ENCODE measurements around the gene PLAAT1. TPM values are rescaled to one million over a fixed set of nuclear protein-coding genes. Genes with fewer than 3 reads are reported as not detected.

The PLAAT1 gene
- polyA plus RNA-seq, 3 donors = not detected

- H3K36me3 Mint-ChIP-seq = no peaks in the 10 kb centered on the region
- H3K27ac ChIP-seq (ENCODE audit: low read depth in 1 of 2, low read length in 2 of 2) = no peak overlapping the region
- H3K27me3 Mint-ChIP-seq (ENCODE audit: low read depth in 3 of 3) = peaks cover 17 to 34% (median 24%) of the 10 kb centered on the region in 3 donors
- no peak for DNase-seq
- 13% methylated on average over 2 of the region's 9 CpGs for WGBS (ENCODE audit: insufficient coverage)
- peaks cover 5% of the 10 kb centered on the region for H3K4me1 Mint-ChIP-seq
- H3K79me2 ChIP-seq (ENCODE audit: insufficient read depth, low read length) = no peaks in the 10 kb centered on the region
- no peak overlapping the region for H3K9ac ChIP-seq (ENCODE audit: insufficient read depth, low read length, poor library complexity, severe bottlenecking)
- peaks cover 0 to 13% of the 10 kb centered on the region in 2 donors for H3K9me3 ChIP-seq (replicated peaks in 1 of 2; ENCODE audit: control insufficient read depth in 1 of 2, insufficient read depth in 1 of 2, low read length in 2 of 2)
- H3K4me3 Mint-ChIP-seq = peak overlapping the region; percentile 39 to 82
- no peaks in the 10 kb centered on the region for H4K20me1 ChIP-seq (ENCODE audit: insufficient read depth, low read length)
- H3K27me3 ChIP-seq (ENCODE audit: control insufficient read depth in 2 of 2, insufficient read depth in 2 of 2, low read length in 2 of 2) = peaks cover 27 to 34% of the 10 kb centered on the region in 2 donors
- H3K27ac Mint-ChIP-seq = no peak overlapping the region
- H3K4me3 ChIP-seq (replicated peaks in 1 of 3; ENCODE audit: low read depth in 2 of 3, low read length in 3 of 3) = no peak overlapping the region
- H3K36me3 ChIP-seq (replicated peaks in 1 of 2; ENCODE audit: control insufficient read depth in 1 of 2, insufficient read depth in 2 of 2, low read length in 2 of 2) = no peaks in the 10 kb centered on the region
- TF ChIP-seq CTCF (IDR thresholded peaks at IDR 0.05) = no peak
- H3K9me3 Mint-ChIP-seq = peaks cover 0 to 11% (median 3%) of the 10 kb centered on the region in 7 donors
- no peak overlapping the region for H2AFZ ChIP-seq (ENCODE audit: insufficient read depth, low read depth, low read length, poor library complexity, severe bottlenecking)
- peak overlapping the region; percentile 35 for H3K4me2 ChIP-seq (replicated peaks; ENCODE audit: extremely low read depth, low read length, poor library complexity, severe bottlenecking)
- no peaks in the 10 kb centered on the region for H3K4me1 ChIP-seq (ENCODE audit: control insufficient read depth in 1 of 2, insufficient read depth in 2 of 2, low read length in 2 of 2)
- intact Hi-C loops (cut with micrococcal nuclease) = no loop called here
These were observed 579 bp upstream of the PLAAT1 start for GRCh38 chr3:193240436-193240849.

- no peak overlapping the region for H3K4me2 ChIP-seq (replicated peaks; ENCODE audit: extremely low read depth, low read length, poor library complexity, severe bottlenecking)
- H3K9ac ChIP-seq (ENCODE audit: insufficient read depth, low read length, poor library complexity, severe bottlenecking) = no peak overlapping the region
- H3K4me3 Mint-ChIP-seq = peak overlapping the region in 1 of 2 donors; percentile 80
These were observed 694 bp downstream of the PLAAT1 start for GRCh38 chr3:193241716-193242115.

More at GRCh38 chr3:193241716-193242115, 694 bp downstream of the PLAAT1 start:
- TF ChIP-seq CTCF (IDR thresholded peaks at IDR 0.05) = no peak
- Mint-ChIP-seq H3K9me3 (peaks cover 0 to 12% (median 4%) of the 10 kb centered on the region in 7 donors), H3K4me1 (peaks cover 5% of the 10 kb centered on the region), H3K27me3 (ENCODE audit: low read depth in 3 of 3) (peaks cover 17 to 34% (median 24%) of the 10 kb centered on the region in 3 donors), H3K36me3 (no peaks in the 10 kb centered on the region), H3K27ac (no peak overlapping the region)
- 91% methylated on average over 4 of the region's 11 CpGs for whole genome bisulfite sequencing (ENCODE audit: insufficient coverage)
- no peak overlapping the region for H3K27ac ChIP-seq (ENCODE audit: low read depth in 1 of 2, low read length in 2 of 2)
- no peaks in the 10 kb centered on the region for H3K79me2 ChIP-seq (ENCODE audit: insufficient read depth, low read length)
- peaks cover 27 to 34% of the 10 kb centered on the region in 2 donors for H3K27me3 ChIP-seq (ENCODE audit: control insufficient read depth in 2 of 2, insufficient read depth in 2 of 2, low read length in 2 of 2)
- H4K20me1 ChIP-seq (ENCODE audit: insufficient read depth, low read length) = no peaks in the 10 kb centered on the region
- DNase-seq = no peak
- peaks cover 0 to 13% of the 10 kb centered on the region in 2 donors for H3K9me3 ChIP-seq (replicated peaks in 1 of 2; ENCODE audit: control insufficient read depth in 1 of 2, insufficient read depth in 1 of 2, low read length in 2 of 2)
- intact Hi-C loops (cut with micrococcal nuclease) = no loop called here
- H3K4me1 ChIP-seq (ENCODE audit: control insufficient read depth in 1 of 2, insufficient read depth in 2 of 2, low read length in 2 of 2) = no peaks in the 10 kb centered on the region
- H2AFZ ChIP-seq (ENCODE audit: insufficient read depth, low read depth, low read length, poor library complexity, severe bottlenecking) = no peak overlapping the region
- no peaks in the 10 kb centered on the region for H3K36me3 ChIP-seq (replicated peaks in 1 of 2; ENCODE audit: control insufficient read depth in 1 of 2, insufficient read depth in 2 of 2, low read length in 2 of 2)
- no peak overlapping the region for H3K4me3 ChIP-seq (replicated peaks in 1 of 3; ENCODE audit: low read depth in 2 of 3, low read length in 3 of 3)
